Measurements from ENCODE around the gene DYSF. TPM values are rescaled to one million over a fixed set of nuclear protein-coding genes. Genes with fewer than 3 reads are reported as not detected.

Gene DYSF
- total RNA-seq, 1 experiment from 2014 or later: 0.89 TPM

- Histone ChIP-seq H3K9me3 (ENCODE audit: control insufficient read depth in 1 of 2, insufficient read depth in 1 of 2, low read depth in 1 of 2, low read length in 2 of 2) (no peaks in the 10 kb centered on the region), H3K36me3 (ENCODE audit: control insufficient read depth in 1 of 2, insufficient read depth in 2 of 2, low read length in 2 of 2) (no peaks in the 10 kb centered on the region), H3K79me2 (ENCODE audit: insufficient read depth, low read length) (no peaks in the 10 kb centered on the region), H3K4me3 (replicated peaks in 1 of 2; ENCODE audit: low read depth in 1 of 2, low read length in 2 of 2) (no peak overlapping the region), H2AFZ (ENCODE audit: low read depth, low read length, poor library complexity, severe bottlenecking) (no peak overlapping the region), H3K9me2 (ENCODE audit: insufficient read depth) (no peaks in the 10 kb centered on the region), H3K9ac (ENCODE audit: low read length) (no peak overlapping the region), H3K4me1 (ENCODE audit: control insufficient read depth in 1 of 2, insufficient read depth in 2 of 2, low read length in 2 of 2) (no peaks in the 10 kb centered on the region), H3K27ac (ENCODE audit: low read depth, low read length) (no peak overlapping the region), H4K20me1 (ENCODE audit: insufficient read depth) (no peaks in the 10 kb centered on the region), H3K27me3 (ENCODE audit: insufficient read depth, low read length) (no peaks in the 10 kb centered on the region; the same call in 1 of the 2 replicates), H3K4me2 (ENCODE audit: low read length) (no peak overlapping the region)
- CTCF ChIA-PET: no interaction called here
- RAD21 ChIA-PET (ENCODE audit: low non-redundant PET in 1 of 2, low total read pairs in 2 of 2, uncharacterized antibody in 2 of 2, unreplicated experiment in 2 of 2): no interaction called here
- no peak for TF ChIP-seq ZBTB33 (IDR thresholded peaks at IDR 0.05; ENCODE audit: extremely low read depth, insufficient replicate concordance, low read length)
- TF ChIP-seq CEBPB (IDR thresholded peaks at IDR 0.05; ENCODE audit: low read depth): no peak
- no peak for TF ChIP-seq SIN3A (IDR thresholded peaks at IDR 0.05; ENCODE audit: low read depth)
- TF ChIP-seq CTCF (IDR thresholded peaks at IDR 0.05 in 2 of 3, conservative IDR thresholded peaks at IDR 0.05 in 1 of 3; ENCODE audit: borderline replicate concordance in 1 of 3, insufficient read depth in 1 of 3, low read depth in 2 of 3, low read length in 2 of 3): no peak
- no peak for TF ChIP-seq ZNF274 (IDR thresholded peaks at IDR 0.05; ENCODE audit: low read depth, low read length)
- no peak for TF ChIP-seq RAD21 (IDR thresholded peaks at IDR 0.05; ENCODE audit: low read depth)
- TF ChIP-seq, protein P1, sequence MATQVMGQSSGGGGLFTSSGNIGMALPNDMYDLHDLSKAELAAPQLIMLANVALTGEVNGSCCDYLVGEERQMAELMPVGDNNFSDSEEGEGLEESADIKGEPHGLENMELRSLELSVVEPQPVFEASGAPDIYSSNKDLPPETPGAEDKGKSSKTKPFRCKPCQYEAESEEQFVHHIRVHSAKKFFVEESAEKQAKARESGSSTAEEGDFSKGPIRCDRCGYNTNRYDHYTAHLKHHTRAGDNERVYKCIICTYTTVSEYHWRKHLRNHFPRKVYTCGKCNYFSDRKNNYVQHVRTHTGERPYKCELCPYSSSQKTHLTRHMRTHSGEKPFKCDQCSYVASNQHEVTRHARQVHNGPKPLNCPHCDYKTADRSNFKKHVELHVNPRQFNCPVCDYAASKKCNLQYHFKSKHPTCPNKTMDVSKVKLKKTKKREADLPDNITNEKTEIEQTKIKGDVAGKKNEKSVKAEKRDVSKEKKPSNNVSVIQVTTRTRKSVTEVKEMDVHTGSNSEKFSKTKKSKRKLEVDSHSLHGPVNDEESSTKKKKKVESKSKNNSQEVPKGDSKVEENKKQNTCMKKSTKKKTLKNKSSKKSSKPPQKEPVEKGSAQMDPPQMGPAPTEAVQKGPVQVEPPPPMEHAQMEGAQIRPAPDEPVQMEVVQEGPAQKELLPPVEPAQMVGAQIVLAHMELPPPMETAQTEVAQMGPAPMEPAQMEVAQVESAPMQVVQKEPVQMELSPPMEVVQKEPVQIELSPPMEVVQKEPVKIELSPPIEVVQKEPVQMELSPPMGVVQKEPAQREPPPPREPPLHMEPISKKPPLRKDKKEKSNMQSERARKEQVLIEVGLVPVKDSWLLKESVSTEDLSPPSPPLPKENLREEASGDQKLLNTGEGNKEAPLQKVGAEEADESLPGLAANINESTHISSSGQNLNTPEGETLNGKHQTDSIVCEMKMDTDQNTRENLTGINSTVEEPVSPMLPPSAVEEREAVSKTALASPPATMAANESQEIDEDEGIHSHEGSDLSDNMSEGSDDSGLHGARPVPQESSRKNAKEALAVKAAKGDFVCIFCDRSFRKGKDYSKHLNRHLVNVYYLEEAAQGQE (IDR thresholded peaks at IDR 0.05; ENCODE audit: low read depth): no peak
- no peak for TF ChIP-seq EZH2 (IDR thresholded peaks at IDR 0.05)
- no peak for TF ChIP-seq YY1 (IDR thresholded peaks at IDR 0.05; ENCODE audit: extremely low read depth, insufficient replicate concordance, low read depth, low read length)
- no peak for TF ChIP-seq MAX (IDR thresholded peaks at IDR 0.05)
- no peak for TF ChIP-seq ELF1 (IDR thresholded peaks at IDR 0.05; ENCODE audit: borderline replicate concordance, low read depth)
- no peak for TF ChIP-seq SRF (IDR thresholded peaks at IDR 0.05; ENCODE audit: low read depth)
- BruUV-seq (replicated peaks): no TSS peak
- DNase-seq (ENCODE audit: low read depth, low spot score) (no peak), ATAC-seq (no peak)
- intact Hi-C loops (cut with micrococcal nuclease): no loop called here
- POLR2A ChIA-PET: no interaction called here
Measured at GRCh38 chr2:71516253-71516888, 63.0 kb downstream of the DYSF start.
